A549 (cell line): ENCODE results near the gene ACD. TPM values are rescaled to one million over a fixed set of nuclear protein-coding genes. Genes with fewer than 3 reads are reported as not detected.
A peak's percentile ranks its signal among the peaks of the same experiment; 100 is the strongest.

Source experiments
- ATAC-seq, 2 experiments: fragments of 200-7000 bp in 1 of 2; fragments of >200 bp in 1 of 2; cut with Nextera tagmentation in 1 of 2; cut with Tn5 transposase in 1 of 2; 3 replicates each; pipeline versions ENCODE4 v1.8.0 to v1.9.1; 2018 to 2020; ENCODE audit warnings: mild to moderate bottlenecking in 1 of 2, moderate library complexity in 1 of 2
- CTCF ChIA-PET: fragments of 300-600 bp; sonication (Branson Sonifier 250); formaldehyde crosslinking; extraction: SDS; loops from one replicate; lab custom pipeline; 2021; ENCODE audit warnings: antibody characterized with exemption, inconsistent platforms; lab: Yijun Ruan, JAX
- POLR2A ChIA-PET: fragments of 350-600 bp; formaldehyde crosslinking; extraction: SDS; loops from one replicate; lab custom pipeline; 2021; ENCODE audit warnings: antibody characterized with exemption, inconsistent platforms; lab: Yijun Ruan, JAX
- DNase-seq, 2 experiments: peaks; one replicate each; pipeline versions ENCODE4 v3.0.0 to v3.0.0-alpha.2; 2011 to 2016; ENCODE audit warnings: low read depth in 1 of 2, low spot score in 1 of 2
- FAIRE-seq: peaks from 2 replicates; lab custom pipeline; 2011; peaks lifted over from hg19 to GRCh38; lab: Jason Lieb, UNC
- H3K27ac ChIP-seq, 2 experiments: fragments of >200 bp; sonication (Bioruptor Twin); formaldehyde crosslinking; 3 replicates each; pipeline ENCODE4 v1.5.1; 2016 to 2017
- H3K4me1 ChIP-seq: fragments of >200 bp; sonication (Bioruptor Twin); formaldehyde crosslinking; 3 replicates; pipeline ENCODE4 v1.6.1; 2016
- H3K4me2 ChIP-seq: fragments of >200 bp; sonication (Bioruptor Twin); formaldehyde crosslinking; 3 replicates; pipeline ENCODE4 v1.6.1; 2016
- H3K4me3 ChIP-seq: fragments of >200 bp; sonication (Bioruptor Twin); formaldehyde crosslinking; 3 replicates; pipeline ENCODE4 v1.5.1; 2016
- H3K9me3 ChIP-seq: fragments of >200 bp; sonication (Bioruptor Twin); formaldehyde crosslinking; 3 replicates; pipeline ENCODE4 v1.6.1; 2016
- BHLHE40 ChIP-seq: IDR thresholded peaks from 2 replicates; pipeline ENCODE4 v1.6.1; 2012; ENCODE audit warnings: low read depth, low read length, inconsistent platforms
- CBX8 ChIP-seq: fragments of 200-600 bp; sonication (generic); IDR thresholded peaks from 2 replicates; pipeline ENCODE4 v1.6.1; 2016
- CHD4 ChIP-seq: fragments of 200-600 bp; sonication (generic); IDR thresholded peaks from 2 replicates; pipeline ENCODE4 v1.6.1; 2016; ENCODE audit warnings: antibody characterized with exemption, mild to moderate bottlenecking, borderline replicate concordance
- FOSL2 ChIP-seq, 2 experiments: fragments of 450-650 bp in 1 of 2; fragments of >200 bp in 1 of 2; sonication (Bioruptor Twin) in 1 of 2; formaldehyde crosslinking; IDR thresholded peaks; 2 replicates each; pipeline versions ENCODE4 v1.5.0 to v1.6.1; 2016 to 2020; ENCODE audit warnings: mild to moderate bottlenecking in 1 of 2, moderate library complexity in 1 of 2
- HOXB13 ChIP-seq: fragments of 250-450 bp; sonication (Bioruptor Pico); IDR thresholded peaks from 2 replicates; pipeline ENCODE4 v1.5.0; 2020; ENCODE audit warnings: low read depth, mild to moderate bottlenecking, moderate library complexity
- JUN ChIP-seq, 2 experiments: fragments of >200 bp; sonication (Bioruptor Twin); formaldehyde crosslinking; IDR thresholded peaks; 2 replicates in 1 of 2; 3 replicates in 1 of 2; pipeline ENCODE4 v1.6.1; 2016 to 2017
- MYC ChIP-seq: IDR thresholded peaks from 2 replicates; pipeline ENCODE4 v1.6.1; 2012; ENCODE audit warnings: mild to moderate bottlenecking, inconsistent platforms, low read length, improper control_type of control experiment, borderline replicate concordance
- RARB ChIP-seq: fragments of 250-450 bp; sonication (Bioruptor Pico); IDR thresholded peaks from 2 replicates; pipeline ENCODE4 v1.8.0; 2021; ENCODE audit warnings: mild to moderate bottlenecking, moderate library complexity
- RNF2 ChIP-seq: fragments of 200-600 bp; sonication (generic); IDR thresholded peaks from 2 replicates; pipeline ENCODE4 v1.6.1; 2016; ENCODE audit warnings: low read depth, mild to moderate bottlenecking, antibody characterized with exemption, moderate library complexity, borderline replicate concordance
- SMC3 ChIP-seq: fragments of >200 bp; sonication (Bioruptor Twin); formaldehyde crosslinking; IDR thresholded peaks from 3 replicates; pipeline ENCODE4 v1.6.1; 2018; ENCODE audit warnings: inconsistent platforms
- TFCP2L1 ChIP-seq: fragments of 250-450 bp; sonication (Bioruptor Pico); IDR thresholded peaks from 2 replicates; pipeline ENCODE4 v1.5.0; 2021; ENCODE audit warnings: mild to moderate bottlenecking
- TP53 ChIP-seq: fragments of 250-450 bp; sonication (Bioruptor Pico); IDR thresholded peaks from 2 replicates; pipeline ENCODE4 v1.5.0; 2021; ENCODE audit warnings: mild to moderate bottlenecking, moderate library complexity
- ZNF302 ChIP-seq: fragments of 250-450 bp; sonication (Bioruptor Pico); IDR thresholded peaks from 2 replicates; pipeline ENCODE4 v1.9.0; 2021; ENCODE audit warnings: inconsistent platforms, mild to moderate bottlenecking, moderate library complexity
- WGBS: methylation state at CpG from one replicate; pipeline ENCODE4 v1.1.6; 2017; ENCODE audit errors: missing lambda C conversion rate; 5-methylcytosine and 5-hydroxymethylcytosine counted together
- polyA plus RNA-seq, 4 experiments: library from polyadenylated mRNA; depleted of rRNA in 3 of 4; stranded (reverse); fragments of >200 nt; fragmentation: RNase III in 1 of 4; extraction: RNeasy Plus Mini Kit Qiagen cat#74134 plus additional on column Dnase treatment in 1 of 4; gene quantifications; 2 replicates in 3 of 4; 3 replicates in 1 of 4; pipeline ENCODE4 v1.2.3, GENCODE V29; 2011 to 2017
- TF ChIP-seq, protein P1 (sequence below): fragments of 450-650 bp; IDR thresholded peaks from 2 replicates; pipeline ENCODE4 v1.6.1; 2014; ENCODE audit warnings: antibody characterized with exemption
- TF ChIP-seq, protein P2 (sequence below): fragments of 150-350 bp; IDR thresholded peaks from 2 replicates; pipeline ENCODE4 v1.6.1; 2014; ENCODE audit warnings: low read depth, mild to moderate bottlenecking, low read length
- TF ChIP-seq, protein P3 (sequence below): IDR thresholded peaks from 2 replicates; pipeline ENCODE4 v1.6.1; 2012
- TF ChIP-seq, protein P4 (sequence below): IDR thresholded peaks from 2 replicates; pipeline ENCODE4 v1.6.1; 2012; ENCODE audit warnings: low read depth, borderline replicate concordance
- TF ChIP-seq, protein P5 (sequence below): fragments of >200 bp; sonication (Bioruptor Twin); formaldehyde crosslinking; IDR thresholded peaks from 3 replicates; pipeline ENCODE4 v1.6.1; 2016
- TF ChIP-seq, protein P6 (sequence below): IDR thresholded peaks from 2 replicates; pipeline ENCODE4 v1.6.1; 2012

ACD gene
- polyA plus RNA-seq, 2 of the 4 experiments (the other 2 are of a cell fraction): 19.4 to 26.4 TPM

DNA sequence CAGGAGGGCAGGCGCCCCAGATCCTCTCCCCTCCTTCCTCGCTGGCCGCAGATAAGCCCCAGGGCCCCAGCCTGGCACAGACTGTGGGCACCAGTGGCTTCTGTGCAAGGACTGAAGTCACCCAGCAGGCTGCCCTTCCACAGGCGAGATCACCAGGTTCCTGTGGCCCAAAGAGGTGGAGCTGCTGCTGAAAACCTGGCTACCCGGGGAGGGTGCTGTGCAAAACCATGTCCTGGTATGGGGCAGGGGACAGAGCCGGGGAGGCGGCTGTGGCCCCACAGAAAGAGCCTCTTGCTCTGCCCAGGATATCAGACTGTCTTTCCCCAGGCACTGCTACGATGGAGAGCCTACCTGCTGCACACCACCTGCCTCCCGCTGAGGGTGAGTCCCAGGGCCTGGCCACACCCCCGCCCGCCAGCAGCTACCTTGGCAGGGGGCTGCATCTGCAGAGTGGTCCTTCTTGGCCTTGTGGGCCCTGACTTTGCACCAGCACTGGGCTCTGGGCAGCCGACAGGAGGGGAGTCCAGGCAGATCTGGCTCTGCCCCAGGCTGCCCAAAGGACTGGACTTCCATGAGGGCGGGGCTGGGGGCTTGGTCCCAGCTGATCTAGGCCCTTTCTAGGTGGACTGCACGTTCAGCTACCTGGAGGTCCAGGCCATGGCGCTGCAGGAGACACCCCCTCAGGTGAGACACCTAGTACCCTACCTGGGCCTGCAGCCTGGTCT, 14.5 kb downstream of the ACD start (continued):
- TF ChIP-seq, protein P1, sequence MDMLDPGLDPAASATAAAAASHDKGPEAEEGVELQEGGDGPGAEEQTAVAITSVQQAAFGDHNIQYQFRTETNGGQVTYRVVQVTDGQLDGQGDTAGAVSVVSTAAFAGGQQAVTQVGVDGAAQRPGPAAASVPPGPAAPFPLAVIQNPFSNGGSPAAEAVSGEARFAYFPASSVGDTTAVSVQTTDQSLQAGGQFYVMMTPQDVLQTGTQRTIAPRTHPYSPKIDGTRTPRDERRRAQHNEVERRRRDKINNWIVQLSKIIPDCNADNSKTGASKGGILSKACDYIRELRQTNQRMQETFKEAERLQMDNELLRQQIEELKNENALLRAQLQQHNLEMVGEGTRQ: no peak

DNA sequence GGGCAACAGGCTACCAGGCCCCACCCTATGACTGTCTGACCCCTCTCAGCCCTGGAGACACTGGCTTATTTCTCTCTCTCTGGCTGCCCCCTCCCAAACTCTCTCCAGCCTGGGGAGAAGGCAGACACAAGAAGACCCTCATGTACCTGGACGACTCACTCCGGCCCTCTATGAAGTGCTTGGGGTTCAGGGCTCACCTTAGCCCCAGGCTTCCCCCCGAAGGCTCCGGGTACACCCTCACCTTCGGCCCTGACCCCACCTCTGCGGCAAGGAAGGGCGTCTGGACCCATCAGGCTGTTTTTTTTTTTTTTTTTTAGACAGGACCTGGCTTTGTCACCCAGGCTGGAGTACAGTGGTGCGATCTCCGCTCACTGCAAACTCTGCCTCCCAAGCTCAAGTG, 16.0 kb downstream of the ACD start:
- WGBS: 90% methylated on average over 9 of the region's 9 CpGs

DNA sequence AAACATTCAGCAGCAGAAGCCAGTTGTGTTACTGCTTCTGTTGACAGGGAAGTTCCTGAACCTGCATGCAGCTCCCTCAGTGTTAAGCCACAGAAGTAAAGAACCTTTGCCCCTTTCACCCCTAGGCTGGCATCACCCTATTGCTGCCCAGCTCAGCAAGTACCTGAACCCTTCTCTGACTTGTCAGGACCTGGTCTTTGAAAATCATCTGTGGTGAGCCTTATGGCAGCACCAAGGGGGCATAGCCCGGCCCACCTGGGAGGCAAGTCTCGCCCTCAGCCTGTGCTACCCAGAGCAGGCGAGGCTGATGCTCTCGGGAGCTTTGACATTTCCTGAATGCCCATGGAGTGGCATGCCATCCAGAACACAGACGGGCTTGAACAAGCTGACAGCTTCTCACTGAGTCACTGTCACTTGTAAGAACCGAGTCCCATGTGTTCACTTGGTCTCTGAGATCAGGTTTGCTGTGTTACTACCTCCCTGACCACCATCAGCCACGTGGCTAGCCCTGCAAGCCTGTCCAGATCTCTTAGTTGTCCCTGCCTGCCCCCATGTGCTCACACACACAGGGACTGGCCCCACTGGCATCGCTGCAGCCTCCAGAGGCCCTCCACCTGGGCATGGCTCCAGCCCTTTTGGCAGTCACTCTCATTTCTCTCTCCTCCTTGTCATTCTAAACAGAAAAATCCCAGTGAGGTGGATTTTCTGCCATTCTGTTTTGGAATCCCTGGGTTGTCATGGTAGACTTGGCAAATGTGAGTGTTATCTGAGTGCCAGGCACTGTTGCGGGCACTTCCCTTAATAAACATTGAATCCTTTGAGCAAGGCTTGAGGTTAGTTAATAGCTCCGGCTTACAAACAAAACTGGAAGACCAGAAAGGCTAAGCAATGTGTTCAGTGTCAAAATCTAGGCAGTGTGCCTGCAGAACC, 18.0 kb downstream of the ACD start:
- no peak for DNase-seq
- H3K4me3 ChIP-seq: no peak overlapping the region
- TF ChIP-seq HOXB13: no peak
- TF ChIP-seq ZNF302 (CRISPR knock-in tag): no peak
- TF ChIP-seq, protein P2, sequence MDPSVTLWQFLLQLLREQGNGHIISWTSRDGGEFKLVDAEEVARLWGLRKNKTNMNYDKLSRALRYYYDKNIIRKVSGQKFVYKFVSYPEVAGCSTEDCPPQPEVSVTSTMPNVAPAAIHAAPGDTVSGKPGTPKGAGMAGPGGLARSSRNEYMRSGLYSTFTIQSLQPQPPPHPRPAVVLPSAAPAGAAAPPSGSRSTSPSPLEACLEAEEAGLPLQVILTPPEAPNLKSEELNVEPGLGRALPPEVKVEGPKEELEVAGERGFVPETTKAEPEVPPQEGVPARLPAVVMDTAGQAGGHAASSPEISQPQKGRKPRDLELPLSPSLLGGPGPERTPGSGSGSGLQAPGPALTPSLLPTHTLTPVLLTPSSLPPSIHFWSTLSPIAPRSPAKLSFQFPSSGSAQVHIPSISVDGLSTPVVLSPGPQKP: no peak
- no peak for TF ChIP-seq CBX8
- TF ChIP-seq, protein P3, sequence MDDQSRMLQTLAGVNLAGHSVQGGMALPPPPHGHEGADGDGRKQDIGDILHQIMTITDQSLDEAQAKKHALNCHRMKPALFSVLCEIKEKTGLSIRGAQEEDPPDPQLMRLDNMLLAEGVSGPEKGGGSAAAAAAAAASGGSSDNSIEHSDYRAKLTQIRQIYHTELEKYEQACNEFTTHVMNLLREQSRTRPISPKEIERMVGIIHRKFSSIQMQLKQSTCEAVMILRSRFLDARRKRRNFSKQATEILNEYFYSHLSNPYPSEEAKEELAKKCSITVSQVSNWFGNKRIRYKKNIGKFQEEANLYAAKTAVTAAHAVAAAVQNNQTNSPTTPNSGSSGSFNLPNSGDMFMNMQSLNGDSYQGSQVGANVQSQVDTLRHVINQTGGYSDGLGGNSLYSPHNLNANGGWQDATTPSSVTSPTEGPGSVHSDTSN: no peak
- no peak for TF ChIP-seq SMC3
- TF ChIP-seq TFCP2L1 (CRISPR knock-in tag): no peak
- TF ChIP-seq, protein P4, sequence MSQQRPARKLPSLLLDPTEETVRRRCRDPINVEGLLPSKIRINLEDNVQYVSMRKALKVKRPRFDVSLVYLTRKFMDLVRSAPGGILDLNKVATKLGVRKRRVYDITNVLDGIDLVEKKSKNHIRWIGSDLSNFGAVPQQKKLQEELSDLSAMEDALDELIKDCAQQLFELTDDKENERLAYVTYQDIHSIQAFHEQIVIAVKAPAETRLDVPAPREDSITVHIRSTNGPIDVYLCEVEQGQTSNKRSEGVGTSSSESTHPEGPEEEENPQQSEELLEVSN: no peak

More for the DNA sequence above, 16.0 kb downstream of the ACD start:
- FAIRE-seq: no peak
- no peak overlapping the region for H3K4me3 ChIP-seq
- ChIA-PET POLR2A (interaction anchor here (0.8 kb wide), 1 partner anchor 16 kb away, joined by 3 read pairs; the partner anchor contains the start of gene ACD), CTCF (interaction anchor here (0.6 to 17.9 kb wide), 41 partner anchors 10 to 198 kb away, joined by 3 to 205 read pairs (median 5); partner anchors contain the start of genes ACD, CTCF and PARD6A)
- no peak for DNase-seq
- no peaks in the 10 kb centered on the region for H3K9me3 ChIP-seq
- no peak overlapping the region; the same call in 2 of the 3 replicates for H3K4me2 ChIP-seq
- H3K27ac ChIP-seq: no peak overlapping the region
- 0 out of 3 replicates have a peak, but pooled peaks cover 3% of the 10 kb centered on the region for H3K4me1 ChIP-seq
- TF ChIP-seq, protein P2: no peak
- no peak for TF ChIP-seq MYC
- TF ChIP-seq BHLHE40: no peak
- TF ChIP-seq RNF2: no peak
- no peak for TF ChIP-seq RARB (CRISPR knock-in tag)
- TF ChIP-seq, protein P5, sequence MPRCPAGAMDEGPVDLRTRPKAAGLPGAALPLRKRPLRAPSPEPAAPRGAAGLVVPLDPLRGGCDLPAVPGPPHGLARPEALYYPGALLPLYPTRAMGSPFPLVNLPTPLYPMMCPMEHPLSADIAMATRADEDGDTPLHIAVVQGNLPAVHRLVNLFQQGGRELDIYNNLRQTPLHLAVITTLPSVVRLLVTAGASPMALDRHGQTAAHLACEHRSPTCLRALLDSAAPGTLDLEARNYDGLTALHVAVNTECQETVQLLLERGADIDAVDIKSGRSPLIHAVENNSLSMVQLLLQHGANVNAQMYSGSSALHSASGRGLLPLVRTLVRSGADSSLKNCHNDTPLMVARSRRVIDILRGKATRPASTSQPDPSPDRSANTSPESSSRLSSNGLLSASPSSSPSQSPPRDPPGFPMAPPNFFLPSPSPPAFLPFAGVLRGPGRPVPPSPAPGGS: no peak
- no peak for TF ChIP-seq FOSL2 (IDR thresholded peaks at IDR 0.05)
- no peak for TF ChIP-seq FOSL2 (CRISPR knock-in tag; IDR thresholded peaks at IDR 0.05)
- TF ChIP-seq TP53: no peak
- TF ChIP-seq CHD4: no peak
- TF ChIP-seq JUN (IDR thresholded peaks at IDR 0.05): no peak
- TF ChIP-seq, protein P6, sequence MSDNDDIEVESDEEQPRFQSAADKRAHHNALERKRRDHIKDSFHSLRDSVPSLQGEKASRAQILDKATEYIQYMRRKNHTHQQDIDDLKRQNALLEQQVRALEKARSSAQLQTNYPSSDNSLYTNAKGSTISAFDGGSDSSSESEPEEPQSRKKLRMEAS: no peak
- TF ChIP-seq CBX8: no peak
- TF ChIP-seq, protein P1: no peak
- TF ChIP-seq, all 56 proteins: peak for 0
- no peak for ATAC-seq

More for the DNA sequence above, 18.0 kb downstream of the ACD start:
- Histone ChIP-seq H3K9me3 (no peaks in the 10 kb centered on the region), H3K4me2 (no peak overlapping the region), H3K27ac (no peak overlapping the region), H3K4me1 (0 out of 3 replicates have a peak, but pooled peaks cover 3% of the 10 kb centered on the region)
- FAIRE-seq: no peak
- ChIA-PET CTCF (interaction anchor here (0.6 to 17.9 kb wide), 11 partner anchors 9 to 560 kb away, joined by 3 to 205 read pairs (median 4); partner anchors contain the start of gene CTCF), POLR2A (interaction anchor here (0.5 kb wide), 1 partner anchor 87 kb away, joined by 3 read pairs; no protein-coding TSS in a partner anchor)
- 54% methylated on average over 10 of the region's 10 CpGs for WGBS
- peak; percentile 20 to 22; a peak in 2 of 6 replicates for ATAC-seq
